VCaP (cell line): ENCODE data around the gene NANOG.
A peak's percentile ranks its signal among the peaks of the same experiment; 100 is the strongest.
"Not testable (repeated sequence)": the region's sequence is repeated elsewhere in the genome, so short reads cannot be mapped to it uniquely, and the experiment has no call there.

Experiments
- H3K27ac ChIP-seq: fragments of 450-650 bp; 2 replicates; pipeline ENCODE4 v1.5.1; 2017
- TF ChIP-seq, protein P1 (sequence below): fragments of 450-650 bp; conservative IDR thresholded peaks from 2 replicates; pipeline ENCODE4 v1.5.1; 2017; ENCODE audit warnings: mild to moderate bottlenecking, moderate library complexity

The NANOG gene

DNA sequence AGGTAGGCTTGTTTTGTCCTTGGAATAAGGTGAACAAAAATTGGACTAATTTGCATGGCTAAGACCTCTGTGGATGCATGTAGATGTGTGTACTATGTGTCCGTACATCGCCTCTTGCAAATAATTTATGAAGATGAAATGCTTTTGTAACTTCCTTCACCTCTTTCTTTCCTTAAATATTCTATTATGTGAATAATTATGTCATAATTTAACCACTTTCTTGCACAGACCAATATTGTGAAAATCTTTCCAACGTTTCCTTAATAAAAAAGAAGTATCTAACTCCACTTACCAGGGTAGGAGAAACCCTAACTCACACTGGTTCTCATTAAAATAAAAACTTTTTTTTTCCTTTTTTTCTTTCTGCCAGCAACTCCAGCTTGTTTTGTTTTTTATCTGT, 4.0 kb downstream of the NANOG start:
- H3K27ac ChIP-seq = no peak overlapping the region
- TF ChIP-seq, protein P1, sequence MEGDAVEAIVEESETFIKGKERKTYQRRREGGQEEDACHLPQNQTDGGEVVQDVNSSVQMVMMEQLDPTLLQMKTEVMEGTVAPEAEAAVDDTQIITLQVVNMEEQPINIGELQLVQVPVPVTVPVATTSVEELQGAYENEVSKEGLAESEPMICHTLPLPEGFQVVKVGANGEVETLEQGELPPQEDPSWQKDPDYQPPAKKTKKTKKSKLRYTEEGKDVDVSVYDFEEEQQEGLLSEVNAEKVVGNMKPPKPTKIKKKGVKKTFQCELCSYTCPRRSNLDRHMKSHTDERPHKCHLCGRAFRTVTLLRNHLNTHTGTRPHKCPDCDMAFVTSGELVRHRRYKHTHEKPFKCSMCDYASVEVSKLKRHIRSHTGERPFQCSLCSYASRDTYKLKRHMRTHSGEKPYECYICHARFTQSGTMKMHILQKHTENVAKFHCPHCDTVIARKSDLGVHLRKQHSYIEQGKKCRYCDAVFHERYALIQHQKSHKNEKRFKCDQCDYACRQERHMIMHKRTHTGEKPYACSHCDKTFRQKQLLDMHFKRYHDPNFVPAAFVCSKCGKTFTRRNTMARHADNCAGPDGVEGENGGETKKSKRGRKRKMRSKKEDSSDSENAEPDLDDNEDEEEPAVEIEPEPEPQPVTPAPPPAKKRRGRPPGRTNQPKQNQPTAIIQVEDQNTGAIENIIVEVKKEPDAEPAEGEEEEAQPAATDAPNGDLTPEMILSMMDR = no peak

DNA sequence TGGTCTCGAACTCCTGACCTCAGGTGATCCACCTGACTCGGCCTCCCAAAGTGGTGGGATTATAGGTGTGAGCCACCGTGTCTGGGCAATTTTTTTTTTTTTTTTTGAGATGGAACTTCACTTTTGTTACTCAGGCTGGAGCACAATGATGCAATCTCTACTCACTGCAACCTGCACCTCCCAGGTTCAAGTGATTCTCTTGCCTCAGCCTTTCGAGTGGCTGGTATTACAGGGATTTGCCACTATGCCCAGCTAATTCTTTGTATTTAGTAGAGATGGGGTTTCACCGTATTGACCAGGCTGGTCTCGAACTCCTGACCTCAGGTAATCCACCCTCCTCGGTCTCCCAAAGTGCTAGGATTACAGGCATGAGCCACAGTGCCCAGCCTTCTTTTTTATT, 8.1 kb downstream of the NANOG start:
- not testable (repeated sequence) for H3K27ac ChIP-seq

DNA sequence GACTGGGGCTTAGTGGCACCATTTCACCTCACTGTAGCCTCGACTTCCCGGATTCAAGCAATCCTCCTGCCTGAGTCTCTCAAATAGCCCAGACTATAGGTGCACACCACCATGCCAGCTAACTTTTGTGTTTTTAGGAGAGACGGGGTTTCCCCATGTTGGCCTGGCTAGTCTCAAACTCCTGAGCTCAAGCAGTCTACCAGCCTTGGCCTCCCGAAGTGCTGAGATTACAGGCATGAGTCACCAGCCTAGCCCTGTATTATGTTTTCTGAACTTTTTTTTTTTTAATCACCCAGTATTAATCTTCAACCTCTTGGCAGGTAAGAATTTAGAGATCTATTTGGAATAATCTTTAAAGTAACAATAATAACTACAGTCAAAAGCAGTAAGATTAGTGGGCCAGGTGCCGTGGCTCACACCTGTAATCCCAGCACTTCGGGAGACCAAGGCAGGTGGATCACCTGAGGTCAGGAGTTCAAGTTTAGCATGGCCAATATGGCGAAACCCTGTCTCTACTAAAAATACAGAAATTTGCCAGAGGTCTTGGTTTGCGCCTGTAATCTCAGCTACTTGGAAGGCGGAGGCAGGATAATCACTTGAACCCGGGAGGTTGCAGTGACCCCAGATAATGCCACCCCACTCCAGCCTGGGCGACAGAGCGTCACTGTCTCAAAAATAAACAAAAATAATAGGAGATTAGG, 8.6 kb downstream of the NANOG start:
- H3K27ac ChIP-seq = no peak overlapping the region
- TF ChIP-seq, protein P1 = no peak

DNA sequence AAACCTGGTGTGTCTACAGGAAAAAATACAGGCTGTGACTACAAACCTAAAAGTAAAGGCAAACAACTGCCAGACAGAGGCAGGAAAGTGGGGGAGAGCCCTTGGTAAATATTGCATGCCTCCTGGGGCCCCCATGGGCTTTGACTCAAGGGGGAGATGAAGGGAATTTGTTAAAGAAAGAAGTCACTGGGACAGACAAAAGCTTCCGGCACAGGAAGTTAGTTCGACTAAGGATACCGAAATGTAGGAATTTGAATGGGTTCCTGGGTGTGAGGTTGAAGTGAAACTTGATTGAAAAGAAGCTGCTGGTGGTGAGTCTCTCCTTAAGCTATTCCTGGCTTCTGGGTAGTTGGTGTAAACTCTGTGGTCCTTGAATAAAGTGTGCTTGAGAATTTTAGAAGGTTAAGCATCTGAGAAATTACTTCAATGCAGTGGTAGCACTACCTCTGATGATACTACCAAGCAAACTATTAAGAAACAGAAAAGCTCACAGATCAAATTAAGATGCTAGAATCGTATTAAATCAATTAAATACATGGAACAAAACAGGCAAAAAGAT, 9.6 kb downstream of the NANOG start:
- not testable (repeated sequence) for H3K27ac ChIP-seq

DNA sequence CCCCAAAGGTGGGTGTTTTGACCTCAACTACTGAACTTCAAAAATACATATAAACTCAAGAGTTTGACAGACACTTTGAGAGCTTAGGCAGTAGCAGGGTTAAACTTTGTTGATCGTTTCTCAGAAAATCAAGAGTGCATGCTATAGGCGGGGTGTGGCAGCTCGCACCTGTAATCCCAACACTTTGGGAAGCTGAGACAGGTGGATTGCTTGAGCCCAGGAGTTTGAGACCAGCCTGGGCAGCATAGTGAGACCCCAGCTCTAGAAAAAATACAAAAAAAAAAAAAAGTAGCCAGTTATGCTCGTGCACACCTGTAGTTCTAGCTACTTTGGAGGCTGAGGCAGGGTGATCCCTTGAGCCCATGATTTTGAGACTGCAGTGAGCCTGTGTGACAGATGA, 12.3 kb downstream of the NANOG start:
- TF ChIP-seq, protein P1 = no peak
- no peak overlapping the region for H3K27ac ChIP-seq

DNA sequence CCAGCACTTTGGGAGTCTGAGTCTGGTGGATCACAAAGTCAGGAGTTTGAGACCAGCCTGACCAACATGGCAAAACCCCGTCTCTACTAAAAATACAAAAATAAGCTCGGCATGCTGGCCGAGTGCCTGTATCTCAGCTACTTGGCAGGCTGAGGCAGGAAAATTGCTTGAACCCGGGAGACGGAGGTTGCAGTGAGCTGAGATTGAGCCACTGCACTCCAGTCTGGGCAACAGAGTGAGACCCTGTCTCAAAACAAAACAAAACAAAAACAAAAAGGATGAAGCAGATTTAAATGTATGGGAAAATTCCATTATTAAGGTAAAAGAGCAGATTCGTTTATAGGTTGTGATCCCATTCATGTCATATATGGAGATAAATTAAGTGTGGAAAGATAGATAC, 17.1 kb downstream of the NANOG start:
- H3K27ac ChIP-seq = not testable (repeated sequence)

DNA sequence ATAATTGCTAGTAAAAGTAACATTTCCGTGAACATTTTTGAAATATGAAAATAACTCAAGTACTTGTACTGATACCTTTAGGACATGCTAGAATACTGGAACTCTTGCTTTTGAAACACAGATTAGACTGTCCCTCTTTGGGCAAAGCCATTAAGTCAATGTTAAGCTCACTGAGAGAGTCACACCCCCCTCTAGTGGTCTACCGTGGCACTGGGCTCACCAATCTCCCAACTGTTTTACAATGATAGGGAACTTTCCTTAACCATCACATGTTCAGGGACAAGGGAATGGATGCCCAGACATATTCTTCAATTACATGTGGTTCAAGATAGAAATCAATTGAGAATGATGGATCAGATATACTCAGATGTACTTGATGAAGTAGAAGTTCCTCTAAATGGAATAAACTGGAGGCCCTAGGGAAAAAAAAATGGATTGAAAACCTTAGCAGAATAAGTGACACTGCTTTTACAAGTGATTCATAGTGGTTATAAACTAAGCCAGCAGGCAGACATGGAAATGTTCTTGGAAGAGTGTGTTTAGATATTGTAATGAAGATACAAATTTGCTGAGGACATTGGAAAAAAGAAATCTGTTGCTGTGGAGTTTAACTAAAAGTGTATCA, 17.8 kb downstream of the NANOG start:
- H3K27ac ChIP-seq = no peak overlapping the region
- TF ChIP-seq, protein P1 = peak; percentile 98

DNA sequence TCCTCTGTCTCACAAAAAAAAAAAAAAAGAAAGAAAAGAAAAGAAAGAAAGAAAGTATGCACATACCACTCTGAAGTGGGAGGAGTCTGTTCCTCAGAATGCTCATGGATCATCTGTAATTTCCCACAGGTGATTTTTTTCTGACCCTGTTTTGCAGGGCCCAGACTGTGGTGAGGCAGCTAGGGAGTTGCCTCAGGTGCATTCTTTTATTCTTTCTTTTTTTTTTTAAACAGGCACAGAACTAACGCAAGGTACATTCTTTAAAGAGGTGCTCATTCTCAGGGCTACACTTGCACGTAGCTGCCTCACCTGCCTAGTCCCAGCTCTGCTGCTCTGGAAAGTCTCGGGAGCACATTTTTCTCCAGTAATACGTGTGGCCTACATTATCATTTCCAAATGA, 36.6 kb downstream of the NANOG start:
- H3K27ac ChIP-seq = not testable (repeated sequence)

DNA sequence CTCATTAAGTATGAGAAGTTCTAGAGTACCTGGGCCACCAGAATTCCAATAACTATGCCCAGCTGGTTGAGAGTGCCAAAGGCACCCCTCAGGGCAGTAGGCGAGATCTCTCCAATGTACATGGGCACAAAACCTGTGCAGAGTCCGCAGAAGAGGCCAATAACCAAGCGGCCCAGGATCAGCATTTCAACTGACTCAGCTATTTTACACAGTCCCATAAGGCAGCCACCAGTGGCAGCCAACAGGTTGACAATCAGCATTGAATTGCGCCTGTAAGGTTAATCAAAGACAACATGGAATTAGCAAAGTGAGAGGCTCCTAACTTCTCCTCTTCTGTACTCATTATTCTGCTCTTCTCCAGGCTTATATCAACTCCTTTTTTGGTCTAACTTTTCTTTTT, 40.5 kb downstream of the NANOG start:
- H3K27ac ChIP-seq = not testable (repeated sequence)

DNA sequence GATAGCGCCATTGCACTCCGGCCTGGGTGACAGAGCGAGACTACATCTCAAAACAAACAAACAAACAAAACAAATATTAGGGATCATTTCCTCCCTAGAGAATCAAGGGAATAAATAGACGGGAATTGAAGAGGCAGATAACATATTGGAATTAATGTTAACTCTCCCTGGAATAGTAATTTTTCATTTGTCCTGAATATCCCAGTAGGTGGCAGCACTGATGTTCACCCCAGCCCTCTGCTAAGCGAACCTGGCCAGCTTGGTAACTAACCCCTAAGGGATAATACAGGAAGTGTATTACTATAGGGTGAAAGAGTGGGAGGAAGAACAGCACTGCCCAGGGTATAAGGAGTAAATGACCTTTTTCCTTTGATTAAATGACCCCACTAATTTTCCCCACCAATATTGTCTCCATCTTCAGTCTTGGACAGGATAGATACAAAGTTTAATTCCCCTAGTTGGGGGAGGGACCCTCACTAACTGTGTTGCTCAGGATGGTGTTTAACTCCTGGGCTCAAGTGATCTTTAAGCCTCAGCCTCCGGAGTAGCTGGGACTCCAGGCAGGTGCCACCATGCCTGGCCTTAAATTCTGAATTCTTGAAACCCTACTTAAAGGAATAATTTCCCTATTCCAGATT, 43.0 kb downstream of the NANOG start:
- H3K27ac ChIP-seq = no peak overlapping the region
- TF ChIP-seq, protein P1 = peak; percentile 89

DNA sequence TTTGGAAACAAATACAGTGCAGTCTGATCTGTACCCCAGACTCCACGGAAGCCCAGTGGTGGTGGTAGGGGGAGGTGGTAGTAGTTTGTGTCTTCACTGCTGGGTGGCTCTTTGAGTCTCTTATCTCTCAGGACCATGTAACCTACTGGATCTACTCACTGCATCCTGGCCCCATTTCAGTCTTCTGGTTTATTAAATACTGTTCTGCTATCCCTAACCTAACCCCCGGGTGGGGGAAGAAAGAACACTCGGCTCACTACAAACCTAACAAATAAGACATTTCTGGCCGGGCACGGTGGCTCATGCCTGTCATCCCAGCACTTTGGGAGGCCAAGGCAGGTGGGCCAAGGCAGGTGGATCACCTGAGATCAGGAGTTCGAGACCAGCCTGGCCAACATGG, 44.0 kb downstream of the NANOG start:
- H3K27ac ChIP-seq = not testable (repeated sequence)
